ENCODE data around the gene PPM1B.
"Not testable (repeated sequence)": the region's sequence is repeated elsewhere in the genome, so short reads cannot be mapped to it uniquely, and the experiment has no call there.

PPM1B gene

GRCh38 chr2:44250376-44250775 lies 81.7 kb downstream of the PPM1B start:
- DNase-seq (ENCODE audit: low read depth, low spot score) = no peak

DNA sequence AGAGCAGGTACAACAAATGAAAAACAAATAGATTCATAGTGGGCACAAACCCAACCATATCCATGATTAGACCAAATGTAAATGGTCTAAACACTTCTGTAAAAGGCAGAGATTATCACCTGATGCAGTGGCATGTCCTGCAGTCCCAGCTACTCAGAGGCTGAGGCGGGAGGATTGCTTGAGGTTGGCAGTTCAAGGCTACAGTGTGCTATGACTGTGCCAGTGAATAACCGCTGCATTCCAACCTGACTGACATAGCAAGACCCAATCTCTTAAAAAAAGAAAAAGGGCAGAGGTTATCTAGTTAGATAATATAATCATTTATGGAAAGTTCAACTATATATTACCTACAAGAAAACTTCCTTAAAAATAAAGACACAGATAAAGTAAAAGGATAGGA lies 85.3 kb downstream of the PPM1B start:
- no peak for DNase-seq (ENCODE audit: low read depth, low spot score)

DNA sequence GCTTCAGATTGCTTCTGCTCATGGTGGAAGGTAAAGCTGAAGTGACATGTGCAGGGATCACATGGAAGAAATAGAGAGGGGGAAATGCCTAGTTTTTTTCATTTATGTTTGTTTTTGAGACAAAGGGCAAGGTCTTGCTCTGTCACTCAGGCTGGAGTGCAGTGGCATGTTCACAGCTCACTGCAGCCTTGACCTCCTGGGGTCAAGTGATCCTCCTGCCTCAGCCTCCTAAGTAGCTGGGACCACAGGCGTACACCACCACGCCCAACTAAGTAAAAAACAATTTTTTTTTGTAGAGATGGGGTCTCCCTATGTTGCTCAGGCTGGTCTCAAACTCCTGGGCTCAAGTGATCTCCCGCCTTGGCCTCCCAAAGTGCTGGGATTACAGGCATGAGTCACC lies 87.0 kb downstream of the PPM1B start:
- DNase-seq (ENCODE audit: low read depth, low spot score) = not testable (repeated sequence)

- not testable (repeated sequence) for DNase-seq (ENCODE audit: low read depth, low spot score)
Measured at GRCh38 chr2:44257802-44258201, 89.1 kb downstream of the PPM1B start.

GRCh38 chr2:44267269-44267795 lies 98.7 kb downstream of the PPM1B start:
- DNase-seq (ENCODE audit: low read depth, low spot score) = no peak

DNA sequence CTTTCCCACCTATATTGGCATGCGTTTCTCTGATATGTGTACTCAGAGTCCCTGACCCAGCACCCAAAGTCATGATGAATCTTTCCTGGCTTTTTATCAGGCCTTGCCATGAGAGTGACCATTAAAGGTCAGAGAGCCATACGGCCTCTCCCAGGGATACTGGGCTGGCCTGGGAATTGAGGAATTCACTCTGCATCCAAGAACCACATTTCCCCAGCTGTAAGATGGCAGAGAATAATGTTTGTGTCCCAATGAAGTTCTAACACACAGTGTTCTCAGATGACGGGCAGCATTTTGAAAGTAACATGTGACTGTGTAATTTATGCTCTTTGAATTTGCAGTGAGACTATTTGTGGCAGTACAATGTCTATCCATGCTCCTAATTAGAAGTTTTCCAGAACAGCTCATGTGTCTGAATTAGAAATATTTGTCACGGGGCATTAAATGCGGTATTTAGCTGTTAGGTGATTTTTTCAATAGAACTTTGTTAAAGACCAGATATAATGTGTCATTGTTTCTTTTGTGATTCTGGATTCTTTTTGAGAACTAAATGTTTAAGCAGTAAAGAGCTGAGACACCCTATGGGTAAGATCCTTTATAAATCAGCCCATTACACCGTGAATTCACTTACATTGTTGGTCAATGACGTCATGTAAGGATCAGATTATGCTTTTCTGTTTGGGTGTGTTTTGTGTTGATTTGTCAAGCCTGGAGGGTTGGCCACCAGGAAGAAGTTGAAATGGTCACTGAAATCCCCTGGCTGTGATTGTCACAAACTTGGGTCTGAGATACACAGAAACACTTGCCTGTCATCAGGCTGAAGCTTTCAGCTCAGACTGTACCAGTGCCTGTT lies 99.3 kb downstream of the PPM1B start:
- DNase-seq (ENCODE audit: low read depth, low spot score) = no peak

DNA sequence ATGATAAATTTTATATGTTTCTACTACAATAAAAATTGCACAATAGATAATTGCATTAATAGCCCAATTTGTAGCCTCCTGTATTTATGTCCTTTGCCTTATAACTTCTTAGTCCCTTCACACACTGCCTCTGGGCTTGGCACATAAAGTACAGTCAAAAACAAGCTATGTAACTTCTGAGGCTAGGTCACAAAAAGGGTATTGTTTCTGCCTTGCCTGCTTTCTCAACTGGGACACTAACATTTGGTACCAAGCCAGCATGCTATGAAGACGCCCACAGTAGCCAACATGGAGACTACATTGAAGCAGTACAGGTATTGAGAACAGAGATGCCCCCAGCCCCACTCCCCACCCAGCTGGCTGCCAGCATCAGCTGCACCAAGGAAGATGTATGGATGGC lies 101.2 kb downstream of the PPM1B start:
- no peak for DNase-seq (ENCODE audit: low read depth, low spot score)

DNA sequence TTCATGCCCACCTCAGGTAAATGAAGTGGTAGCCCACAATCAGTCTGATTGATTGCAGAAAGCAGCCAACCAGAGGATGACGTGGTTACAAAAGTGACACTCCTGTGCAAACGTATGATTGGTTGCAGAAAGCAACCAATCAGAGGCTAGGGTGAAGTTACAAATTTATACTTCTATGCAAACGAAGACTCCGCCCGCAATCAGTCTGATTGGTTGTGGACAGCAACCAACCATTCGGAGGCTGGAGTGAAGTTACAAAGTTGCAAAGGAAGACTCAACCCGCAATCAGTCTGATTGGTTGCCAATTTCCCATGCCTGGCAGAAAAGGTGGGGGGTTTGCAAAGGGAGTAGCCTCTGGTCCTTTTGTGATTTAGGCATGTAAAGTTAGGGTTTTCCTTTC lies 102.6 kb downstream of the PPM1B start:
- DNase-seq (ENCODE audit: low read depth, low spot score) = no peak

GRCh38 chr2:44273076-44273475 lies 104.4 kb downstream of the PPM1B start:
- DNase-seq (ENCODE audit: low read depth, low spot score) = no peak

- no peak for DNase-seq (ENCODE audit: low read depth, low spot score)
Measured at GRCh38 chr2:44273596-44273995, 104.9 kb downstream of the PPM1B start.

GRCh38 chr2:44275927-44276303 lies 107.2 kb downstream of the PPM1B start:
- DNase-seq (ENCODE audit: low read depth, low spot score) = no peak

DNA sequence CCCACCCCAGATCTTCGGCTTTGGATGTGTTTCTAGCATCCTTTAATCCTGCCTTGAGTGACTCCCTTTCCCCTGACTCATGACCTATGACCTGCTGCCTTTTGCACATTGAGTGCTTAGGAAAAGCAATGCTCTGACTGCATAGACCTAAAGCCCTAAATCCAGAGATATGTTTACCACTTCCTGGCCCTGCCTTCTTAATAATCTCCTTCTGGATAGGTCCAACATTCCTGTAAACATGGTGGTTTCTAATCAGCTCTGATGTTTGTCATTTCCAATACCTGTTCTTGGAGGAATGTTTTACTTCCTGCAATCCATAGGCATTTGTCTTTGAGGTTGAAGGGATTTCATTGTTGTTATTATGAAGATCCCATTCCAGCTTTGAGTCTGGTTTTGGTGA lies 108.9 kb downstream of the PPM1B start:
- no peak for DNase-seq (ENCODE audit: low read depth, low spot score)

DNA sequence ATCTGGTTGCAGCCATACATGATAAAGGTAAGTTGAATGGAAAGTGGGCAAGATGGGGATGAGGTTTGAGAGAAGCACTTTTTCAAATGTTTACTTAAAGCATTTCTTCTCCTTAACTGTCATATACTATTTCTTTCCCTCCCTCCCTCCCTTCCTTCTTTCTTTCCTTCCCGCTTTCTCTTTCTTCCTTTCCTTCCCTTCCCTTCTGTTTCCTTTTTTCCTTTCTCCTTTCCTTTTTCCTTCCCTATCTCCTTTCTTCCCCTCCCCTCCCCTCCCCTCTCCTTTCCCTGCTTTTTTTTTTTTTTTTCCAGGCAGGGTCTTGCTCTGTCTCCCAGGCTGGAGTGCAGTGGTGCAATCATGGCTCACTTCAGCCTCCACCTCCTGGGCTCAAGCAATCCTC lies 112.2 kb downstream of the PPM1B start:
- DNase-seq (ENCODE audit: low read depth, low spot score) = no peak

All from smooth muscle cell of the brain vasculature (primary cell).